ENCODE data around the gene RFX6.

- TF ChIP-seq EZH2 (IDR thresholded peaks at IDR 0.05; ENCODE audit: low read length, unreplicated experiment): no peak
- no peak for TF ChIP-seq CTCF (conservative IDR thresholded peaks at IDR 0.05; ENCODE audit: low read depth, low read length)
- no peak for TF ChIP-seq EZH2phosphoT487 (IDR thresholded peaks at IDR 0.05; ENCODE audit: borderline replicate concordance, low read length)
Measured at GRCh38 chr6:116931456-116931855, 54.4 kb downstream of the RFX6 start.
